HG03432 (cell line): ENCODE data around the gene MYO5C.
A peak's percentile ranks its signal among the peaks of the same experiment; 100 is the strongest.

Experiments
- ATAC-seq: cut with Tn5 transposase; IDR thresholded peaks from one replicate; pipeline ENCODE4 v1.9.1; 2021; ENCODE audit warnings: mild to moderate bottlenecking, moderate library complexity; ENCODE audit not compliant: unreplicated experiment

MYO5C gene

DNA sequence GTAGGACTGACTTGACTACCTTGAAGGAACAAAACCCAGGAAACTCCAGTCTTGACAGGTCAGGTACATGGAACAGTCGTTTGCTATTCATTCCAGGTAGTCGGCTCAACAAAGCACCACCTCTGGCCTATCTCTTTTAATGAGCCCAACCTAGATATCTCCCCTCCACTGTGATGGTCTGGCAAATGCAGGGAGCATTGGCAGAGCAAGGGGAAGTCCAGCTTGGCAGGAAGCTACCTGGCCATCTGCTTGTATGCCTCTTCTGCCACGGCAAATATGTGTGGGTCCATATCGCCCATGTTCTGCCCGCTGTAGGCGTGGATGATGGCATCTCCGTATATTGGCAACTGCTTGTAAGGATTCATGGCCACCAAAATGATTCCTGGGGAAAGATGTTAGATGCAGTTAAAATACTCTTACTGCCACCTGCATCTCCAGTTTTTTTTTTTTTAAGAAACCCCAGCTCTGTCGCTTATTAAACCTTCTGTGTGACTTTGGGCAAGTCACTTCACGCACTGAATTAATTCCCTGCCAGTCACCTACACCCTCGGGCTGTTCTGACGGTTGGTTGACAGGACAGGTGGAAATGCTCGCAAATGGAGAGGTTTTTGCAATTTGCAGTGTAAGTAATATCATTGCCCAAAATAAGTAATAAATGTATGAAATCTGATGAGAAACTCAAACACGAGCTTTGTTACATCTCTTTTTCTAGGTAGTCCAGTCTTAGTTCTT is 16.8 kb downstream of the MYO5C start:
- no peak for ATAC-seq

- no peak for ATAC-seq
These were observed 17.5 kb downstream of the MYO5C start for GRCh38 chr15:52278135-52278534.

DNA sequence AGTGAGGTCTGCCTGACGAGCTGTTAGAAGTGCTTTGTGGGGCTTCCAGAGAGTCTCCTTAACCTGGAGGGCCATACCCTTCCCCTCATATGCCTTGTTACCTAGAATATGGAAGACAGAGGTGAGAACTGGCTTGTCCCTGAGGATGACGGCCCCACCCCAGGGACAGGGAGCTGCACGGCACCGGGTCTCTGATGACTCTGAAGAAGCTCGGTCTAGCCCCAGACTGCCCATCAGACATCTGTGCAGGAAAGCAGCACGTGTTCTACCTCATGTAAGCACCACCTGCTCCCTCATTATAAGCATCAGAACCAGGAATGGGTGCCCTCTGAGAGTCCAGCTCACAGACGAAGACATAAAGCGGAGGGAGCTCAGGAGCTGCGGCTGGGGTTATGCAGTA is 18.0 kb downstream of the MYO5C start:
- ATAC-seq: no peak

DNA sequence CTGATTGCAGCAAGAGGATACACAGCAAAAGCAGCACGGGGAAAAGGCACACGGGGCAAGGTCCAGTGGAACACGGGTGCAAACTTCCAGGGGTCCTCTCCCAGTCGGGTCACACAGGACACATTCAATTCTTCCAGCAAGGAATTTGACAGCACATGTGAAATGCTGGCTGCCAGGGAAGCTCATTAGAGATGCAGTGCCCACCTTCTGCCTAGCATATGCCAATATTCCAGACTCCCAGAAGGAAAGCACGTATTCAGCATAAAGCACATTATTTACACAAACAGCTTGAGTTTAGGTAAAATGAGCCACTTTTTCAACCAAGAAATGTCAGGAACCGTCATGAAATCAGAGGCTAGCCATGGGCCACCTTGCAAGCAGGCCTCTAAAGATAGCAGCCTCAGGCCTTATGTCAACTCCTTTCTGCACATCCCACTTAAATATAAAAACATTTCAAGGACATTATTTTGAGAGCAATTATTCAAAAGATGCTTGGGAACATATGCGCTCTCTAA is 19.3 kb downstream of the MYO5C start:
- ATAC-seq: no peak

GRCh38 chr15:52263563-52264282 is 31.9 kb downstream of the MYO5C start:
- no peak for ATAC-seq

GRCh38 chr15:52262364-52262763 is 33.2 kb downstream of the MYO5C start:
- ATAC-seq: no peak

- peak; percentile 99 for ATAC-seq
These were observed 33.9 kb downstream of the MYO5C start for GRCh38 chr15:52261498-52262242.

DNA sequence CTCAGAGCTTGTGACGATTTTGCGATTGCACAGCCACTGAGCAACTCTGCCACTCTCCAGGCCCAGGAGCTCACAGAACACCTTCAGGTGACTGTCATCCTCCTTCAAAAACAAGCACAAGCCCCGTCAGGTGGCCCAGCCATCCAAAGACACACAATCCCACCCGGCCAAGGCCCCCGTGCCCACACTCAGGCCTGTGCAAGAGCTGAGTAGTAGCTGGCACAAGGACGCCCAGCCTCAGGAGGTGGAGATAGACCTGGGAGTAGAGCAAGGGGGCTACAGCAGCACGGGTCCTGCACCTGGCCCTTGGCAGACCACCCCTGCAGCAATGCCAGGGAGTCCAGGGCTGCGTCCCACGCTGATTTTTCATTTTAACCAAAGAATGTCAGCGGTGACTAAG is 34.6 kb downstream of the MYO5C start:
- no peak for ATAC-seq

GRCh38 chr15:52259503-52259902 is 36.1 kb downstream of the MYO5C start:
- ATAC-seq: no peak

DNA sequence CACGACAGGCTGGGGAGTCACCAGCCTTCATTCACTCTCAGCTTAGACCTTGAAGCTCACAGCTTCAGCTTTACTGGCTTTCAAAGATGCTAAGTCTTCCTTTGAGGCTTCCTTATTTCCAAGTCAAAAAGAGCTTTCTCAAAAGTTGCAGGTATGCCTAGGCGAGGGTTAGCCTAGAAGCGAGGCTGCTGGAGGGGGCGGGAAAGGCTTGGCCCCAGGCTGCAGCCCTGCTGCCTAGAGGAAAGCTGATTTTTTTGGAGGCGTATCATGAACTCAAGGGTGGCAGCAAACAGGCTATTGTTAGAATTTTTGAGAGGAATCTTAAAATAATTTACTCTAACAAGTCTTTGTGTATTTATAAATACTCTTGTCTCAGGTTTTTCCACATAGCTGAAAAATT is 37.1 kb downstream of the MYO5C start:
- no peak for ATAC-seq

DNA sequence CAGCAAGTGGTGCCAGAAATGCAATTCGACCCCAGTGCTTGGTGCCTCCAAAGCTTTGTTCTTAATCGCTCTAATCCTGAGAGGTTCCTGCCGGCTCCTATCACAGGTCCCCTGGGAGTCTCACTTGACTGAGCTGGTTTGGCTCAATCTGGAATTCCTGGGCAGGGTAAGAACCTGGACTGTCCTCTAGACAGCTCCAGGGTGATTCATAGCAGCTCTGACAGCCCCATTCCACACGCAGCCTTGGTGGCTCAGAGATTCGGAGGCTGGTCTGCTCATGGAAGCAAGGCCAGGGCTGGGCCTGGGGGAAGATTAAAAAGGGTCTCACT is 37.9 kb downstream of the MYO5C start:
- ATAC-seq: no peak

DNA sequence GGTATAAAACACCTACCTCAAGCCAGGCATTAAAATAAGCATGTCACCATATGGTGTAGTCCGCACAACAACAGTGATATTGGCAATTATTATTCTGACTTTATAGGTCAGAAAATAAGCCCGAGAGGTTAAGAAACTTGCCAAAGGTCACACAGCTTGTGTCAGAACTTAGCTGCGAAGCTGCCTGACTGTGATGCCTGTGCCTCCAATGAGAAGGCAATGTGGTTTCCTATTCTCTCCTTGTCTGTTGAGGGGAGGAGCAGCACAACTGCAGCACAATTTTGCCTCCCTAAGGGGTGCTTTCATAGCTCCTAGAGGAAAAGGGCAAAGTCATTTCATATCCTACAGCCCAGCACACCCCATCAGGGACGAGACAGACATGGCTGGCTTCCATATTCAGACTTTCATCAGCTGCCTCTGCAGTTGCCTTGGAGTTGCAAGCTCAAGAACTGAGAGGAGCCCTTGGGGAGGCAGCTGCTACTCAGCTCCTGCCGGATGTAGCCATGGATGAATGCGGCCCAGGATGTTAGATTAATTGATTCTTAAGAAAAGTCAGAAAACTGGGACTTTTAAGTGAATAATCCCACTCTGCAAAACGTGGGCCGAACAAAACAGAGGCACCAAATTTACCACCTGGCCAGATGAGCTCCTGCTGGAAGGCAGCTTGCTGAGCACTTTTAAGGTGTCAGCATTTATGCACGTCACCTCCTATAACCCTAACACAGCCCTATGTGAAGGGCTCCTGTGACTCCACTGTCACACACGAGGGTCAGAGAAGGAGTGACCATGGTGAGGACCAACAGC is 38.5 kb downstream of the MYO5C start:
- no peak for ATAC-seq

- peak; percentile 46 for ATAC-seq
These were observed 39.2 kb downstream of the MYO5C start for GRCh38 chr15:52256366-52256765.

GRCh38 chr15:52255935-52256334 is 39.7 kb downstream of the MYO5C start:
- ATAC-seq: no peak

- peak; percentile 48 for ATAC-seq
These were observed 40.6 kb downstream of the MYO5C start for GRCh38 chr15:52255008-52255407.

DNA sequence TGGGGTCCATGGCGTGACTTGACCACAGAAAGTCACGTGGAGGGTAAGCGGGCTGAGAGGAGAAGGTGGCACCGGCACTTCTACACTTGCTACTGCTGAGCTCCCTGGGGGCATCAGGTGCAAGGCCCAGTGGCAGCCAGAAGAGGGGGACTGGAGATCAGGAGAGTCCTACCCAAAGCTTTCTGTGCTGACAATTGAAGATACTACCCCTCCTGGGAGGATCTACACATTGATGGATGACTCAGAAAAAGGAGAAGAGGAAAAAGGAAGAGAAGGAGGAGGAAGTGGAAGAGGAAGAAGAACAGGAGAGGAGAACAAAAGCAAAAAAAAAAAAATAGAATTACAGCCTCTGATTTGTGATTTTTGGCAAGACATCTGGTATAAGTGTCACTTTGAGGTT is 41.2 kb downstream of the MYO5C start:
- ATAC-seq: no peak

GRCh38 chr15:52252781-52253180 is 42.8 kb downstream of the MYO5C start:
- no peak for ATAC-seq

DNA sequence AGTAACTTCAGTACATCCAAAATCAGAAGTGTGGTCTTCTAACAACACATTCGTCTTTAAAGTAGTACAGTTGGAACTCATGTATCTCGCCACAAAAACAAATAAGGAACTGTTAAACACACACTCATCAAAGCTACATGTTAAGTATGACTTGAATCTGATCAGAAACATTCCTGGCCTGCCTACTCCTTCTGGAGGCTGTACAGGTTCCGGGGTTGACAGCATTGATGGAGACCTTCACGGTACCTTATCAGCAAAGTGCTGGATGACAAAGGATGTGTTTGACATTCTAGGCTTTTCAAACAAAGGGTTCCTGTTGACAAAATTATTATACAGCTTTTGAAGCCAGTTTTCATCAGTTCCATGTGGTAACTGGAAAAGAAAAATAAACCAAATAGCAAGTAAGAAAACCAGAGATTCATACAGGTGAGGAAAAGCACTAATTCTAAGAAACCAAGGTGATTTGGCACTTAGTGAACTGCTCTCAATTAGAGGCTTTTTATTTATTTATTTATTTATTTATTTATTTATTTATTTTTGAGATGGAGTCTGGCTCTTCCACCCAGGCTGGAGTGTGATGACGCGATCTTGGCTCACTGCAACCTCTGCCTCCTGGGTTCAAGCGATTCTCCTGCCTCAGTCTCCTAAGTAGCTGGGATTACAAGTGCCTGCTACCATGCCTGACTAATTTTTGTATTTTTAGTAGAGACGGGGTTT is 44.3 kb downstream of the MYO5C start:
- no peak for ATAC-seq

DNA sequence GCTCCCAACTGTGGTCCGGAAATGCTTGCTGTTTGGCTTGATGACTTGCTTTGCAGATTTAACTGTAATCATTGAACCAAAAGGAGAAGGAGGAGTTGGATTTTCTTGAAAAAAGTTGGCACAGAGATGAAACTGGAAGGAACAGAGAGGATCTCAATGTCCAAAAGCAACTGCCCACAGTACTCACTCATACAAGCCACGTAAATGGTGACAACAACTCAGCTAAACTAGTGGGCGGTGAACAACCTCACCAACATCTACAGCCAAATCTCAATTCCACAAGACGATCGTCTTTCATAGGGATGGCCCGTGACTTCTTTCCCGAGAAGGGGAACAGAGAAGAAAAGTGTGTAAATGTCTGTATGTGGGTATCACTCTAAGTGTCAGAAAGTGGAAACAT is 48.1 kb downstream of the MYO5C start:
- ATAC-seq: no peak

- ATAC-seq: no peak
These were observed 48.7 kb downstream of the MYO5C start for GRCh38 chr15:52246686-52247431.
